SHP77 treated with DMSO at 0.1 percent for 48 hours (cell line): Measurements from ENCODE around the gene FNDC3B.

ENCODE experiments used
- DNase-seq: peaks from one replicate; lab custom pipeline; 2025; lab: John Stamatoyannopoulos, UW

FNDC3B gene

GRCh38 chr3:172289583-172289982, 250.2 kb downstream of the FNDC3B start:
- no peak for DNase-seq

GRCh38 chr3:172290457-172290856, 251.1 kb downstream of the FNDC3B start:
- no peak for DNase-seq

GRCh38 chr3:172291650-172292049, 252.3 kb downstream of the FNDC3B start:
- no peak for DNase-seq

GRCh38 chr3:172292422-172292821, 253.0 kb downstream of the FNDC3B start:
- DNase-seq = no peak

- DNase-seq = no peak
Observed at GRCh38 chr3:172293093-172293492, 253.7 kb downstream of the FNDC3B start.

GRCh38 chr3:172294223-172294806, 254.9 kb downstream of the FNDC3B start:
- no peak for DNase-seq

DNA sequence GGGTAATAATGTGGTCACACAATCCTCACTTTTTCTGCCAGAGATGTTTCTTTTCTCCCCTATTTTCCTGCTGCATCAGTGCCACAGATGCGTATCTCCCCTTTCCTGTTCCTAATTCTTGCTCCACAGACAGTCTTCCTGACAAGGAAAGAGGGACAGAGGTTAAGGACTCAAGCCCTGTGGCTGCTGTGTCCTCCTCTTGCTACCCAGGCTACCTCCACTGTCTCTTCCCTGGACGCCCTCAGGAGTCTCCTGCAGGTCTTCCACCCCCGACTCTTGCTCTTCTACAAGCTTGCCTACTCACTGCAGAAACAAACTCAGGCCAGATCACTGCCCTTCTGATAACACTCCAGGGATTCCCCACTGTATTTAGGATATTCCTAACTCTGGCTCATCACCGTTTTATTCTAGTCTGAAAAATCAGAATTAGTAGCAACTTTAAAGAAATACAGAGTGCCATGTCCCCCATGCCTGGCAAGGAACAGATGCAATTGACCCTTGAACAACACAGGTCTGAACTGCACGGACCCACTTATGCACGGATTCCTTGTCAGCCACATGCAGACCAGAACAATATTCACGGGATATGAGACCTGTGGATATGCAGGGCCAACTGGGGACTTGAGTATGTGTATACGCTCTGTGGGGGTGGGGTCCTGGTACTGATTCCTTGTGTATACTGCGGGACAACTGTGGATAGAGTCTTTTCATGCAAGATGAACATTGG, 257.0 kb downstream of the FNDC3B start:
- no peak for DNase-seq

DNA sequence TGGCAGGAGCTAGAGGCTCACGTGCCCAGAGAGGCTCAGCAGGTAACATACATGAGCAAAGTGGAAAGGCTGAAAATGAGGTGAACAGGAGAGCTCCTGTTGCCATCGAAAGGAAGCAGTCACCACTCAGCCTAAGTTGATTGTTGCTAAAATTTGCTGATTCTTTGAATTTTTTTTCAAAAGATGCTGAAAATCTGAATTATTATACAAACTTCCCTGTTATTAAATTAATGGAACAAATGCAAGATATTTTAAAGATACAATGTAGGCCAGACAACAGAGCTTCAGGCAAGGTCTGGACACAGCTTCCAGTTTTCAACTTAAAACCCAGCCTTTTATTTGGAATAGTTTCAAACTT, 257.6 kb downstream of the FNDC3B start:
- DNase-seq = no peak

DNA sequence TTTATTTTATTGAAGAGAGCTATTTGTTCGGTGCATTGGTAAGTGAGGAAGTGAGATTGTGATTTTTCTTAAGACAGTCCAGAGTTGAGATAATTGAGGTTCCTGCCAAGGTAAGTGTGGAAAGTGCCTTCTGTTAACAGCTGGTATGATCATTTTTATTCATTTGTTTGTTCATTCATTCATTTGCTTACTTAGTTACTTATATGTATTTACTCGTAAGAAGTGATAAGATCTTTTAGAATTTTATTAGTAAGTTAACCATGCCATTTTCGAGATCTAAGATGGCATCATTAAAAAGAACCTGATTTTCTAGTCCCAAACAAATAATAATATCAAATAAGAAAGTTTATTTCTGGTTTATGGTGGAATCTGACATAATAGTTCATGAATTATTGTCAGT, 258.9 kb downstream of the FNDC3B start:
- DNase-seq = no peak

DNA sequence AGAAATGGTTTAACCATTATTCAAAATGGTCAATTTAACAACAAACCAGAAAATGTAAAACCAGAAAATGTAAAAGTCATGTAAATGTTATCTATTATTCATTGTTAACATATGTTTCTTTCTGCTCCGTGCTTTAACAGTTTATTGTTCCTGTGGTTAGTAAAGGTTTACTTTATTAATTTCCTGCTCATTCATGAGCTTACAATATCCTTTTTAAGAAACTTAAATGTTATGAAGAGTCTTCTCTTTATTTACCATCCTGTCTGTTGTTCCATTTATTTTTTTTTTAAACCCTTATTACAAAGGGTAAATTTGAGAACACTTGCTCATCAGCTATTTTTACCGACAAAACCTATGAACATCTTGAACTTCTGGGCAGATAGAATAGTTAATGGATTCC, 260.8 kb downstream of the FNDC3B start:
- no peak for DNase-seq

- no peak for DNase-seq
Observed at GRCh38 chr3:172300862-172301261, 261.5 kb downstream of the FNDC3B start.

DNA sequence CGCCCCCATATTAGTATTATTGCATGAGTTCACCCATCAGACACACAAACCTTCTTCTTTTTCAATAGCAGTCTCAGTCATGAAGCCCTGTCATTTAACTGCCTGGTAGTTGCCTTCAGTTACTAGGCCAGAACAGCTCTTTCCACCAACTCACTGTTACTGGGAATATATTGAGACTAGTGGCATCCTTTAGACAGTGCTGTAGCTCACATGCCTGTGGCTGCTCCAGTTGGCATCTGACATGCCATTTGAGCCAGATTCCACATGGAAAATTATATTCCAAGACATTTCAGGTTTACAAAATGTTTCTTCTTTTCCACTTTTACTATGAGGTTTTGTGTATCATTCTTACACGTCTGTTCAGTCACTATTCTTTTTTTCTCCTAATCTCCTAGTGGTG, 262.8 kb downstream of the FNDC3B start:
- DNase-seq = no peak

- DNase-seq = no peak
Observed at GRCh38 chr3:172303181-172303580, 263.8 kb downstream of the FNDC3B start.

- DNase-seq = no peak
Observed at GRCh38 chr3:172303941-172304558, 264.7 kb downstream of the FNDC3B start.

- no peak for DNase-seq
Observed at GRCh38 chr3:172305552-172305951, 266.2 kb downstream of the FNDC3B start.

DNA sequence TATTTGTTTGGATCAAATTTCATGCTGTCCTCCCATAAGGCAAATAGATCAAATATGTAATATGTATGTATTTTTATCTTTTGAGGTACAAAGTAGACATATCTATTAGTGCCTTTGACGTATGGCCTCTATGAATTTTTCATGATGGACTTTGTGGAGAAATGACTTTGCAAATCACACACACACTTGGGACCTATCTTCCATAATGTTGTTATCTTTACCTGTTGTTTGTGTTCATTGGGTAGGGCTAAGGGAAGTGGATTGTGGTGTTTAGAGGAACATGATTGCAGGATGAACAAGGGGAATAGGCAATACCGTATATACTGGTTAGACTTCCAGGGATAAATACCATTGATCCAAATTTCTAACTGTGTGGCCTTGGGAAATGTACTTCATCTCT, 266.6 kb downstream of the FNDC3B start:
- DNase-seq = no peak

- DNase-seq = no peak
Observed at GRCh38 chr3:172307141-172307560, 267.8 kb downstream of the FNDC3B start.

DNA sequence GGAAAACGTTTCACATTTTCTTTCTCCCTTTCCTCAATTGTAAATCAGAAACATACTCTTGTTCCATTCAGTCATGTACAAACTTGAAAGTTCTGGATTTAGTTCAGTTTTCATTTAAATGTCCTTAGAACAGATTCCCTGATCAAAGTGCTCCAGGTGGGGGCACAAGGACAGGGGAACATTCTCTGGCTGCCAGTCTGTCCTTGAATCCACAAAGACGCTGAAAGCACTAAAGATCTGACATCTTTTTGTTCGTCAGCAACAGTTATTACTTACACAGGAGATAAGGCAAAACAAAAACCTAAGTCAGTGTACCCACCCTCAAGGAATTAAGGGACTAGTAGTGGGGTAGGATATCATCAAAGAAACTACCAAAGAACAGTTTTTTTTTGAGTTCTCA, 269.7 kb downstream of the FNDC3B start:
- no peak for DNase-seq

GRCh38 chr3:172309741-172310427, 270.5 kb downstream of the FNDC3B start:
- no peak for DNase-seq

DNA sequence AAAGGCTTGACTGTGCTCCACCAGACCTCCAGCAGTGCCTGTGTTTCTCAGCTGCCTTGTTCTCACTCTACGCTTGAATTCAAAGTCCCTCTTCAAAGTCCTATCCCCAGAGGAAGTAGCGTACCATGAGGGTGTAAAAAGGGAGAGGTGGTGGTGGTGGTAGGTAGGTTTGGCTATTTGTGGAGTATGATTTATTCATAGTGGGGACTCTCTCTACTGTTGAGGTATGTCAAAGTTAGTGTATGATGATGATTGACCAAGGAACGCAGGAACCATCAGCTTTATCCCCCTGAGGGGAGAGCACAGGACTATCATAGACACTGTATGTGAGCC, 271.0 kb downstream of the FNDC3B start:
- DNase-seq = no peak

DNA sequence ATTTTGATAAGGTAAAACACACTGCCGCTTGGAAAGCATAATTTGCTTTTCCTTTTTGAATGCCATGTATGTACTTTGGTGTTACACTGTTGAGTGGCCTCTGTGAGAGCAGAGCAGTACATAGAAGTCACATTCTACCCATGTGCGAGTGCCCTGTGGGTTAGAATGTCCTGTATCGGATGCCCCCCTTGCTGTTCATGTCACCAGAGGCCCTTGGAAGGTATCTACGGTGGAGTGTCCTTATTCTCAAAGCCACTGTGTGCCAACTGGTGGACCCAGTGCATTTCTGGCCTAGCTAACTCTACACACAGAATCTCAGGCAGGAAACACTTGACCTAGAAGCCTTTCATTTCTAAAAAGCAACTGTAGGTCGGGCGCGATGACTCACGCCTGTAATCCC, 271.8 kb downstream of the FNDC3B start:
- DNase-seq = no peak

GRCh38 chr3:172312001-172312400, 272.6 kb downstream of the FNDC3B start:
- no peak for DNase-seq

- DNase-seq = no peak
Observed at GRCh38 chr3:172312711-172313110, 273.3 kb downstream of the FNDC3B start.
